HG03066 (cell line): ENCODE measurements around the gene LRRC45.

Experiments used
- ATAC-seq: cut with Tn5 transposase; IDR thresholded peaks from one replicate; pipeline ENCODE4 v1.9.1; 2021; ENCODE audit warnings: low read depth; ENCODE audit not compliant: unreplicated experiment

Gene LRRC45

GRCh38 chr17:82049106-82049505 is 26.0 kb downstream of the LRRC45 start:
- no peak for ATAC-seq

DNA sequence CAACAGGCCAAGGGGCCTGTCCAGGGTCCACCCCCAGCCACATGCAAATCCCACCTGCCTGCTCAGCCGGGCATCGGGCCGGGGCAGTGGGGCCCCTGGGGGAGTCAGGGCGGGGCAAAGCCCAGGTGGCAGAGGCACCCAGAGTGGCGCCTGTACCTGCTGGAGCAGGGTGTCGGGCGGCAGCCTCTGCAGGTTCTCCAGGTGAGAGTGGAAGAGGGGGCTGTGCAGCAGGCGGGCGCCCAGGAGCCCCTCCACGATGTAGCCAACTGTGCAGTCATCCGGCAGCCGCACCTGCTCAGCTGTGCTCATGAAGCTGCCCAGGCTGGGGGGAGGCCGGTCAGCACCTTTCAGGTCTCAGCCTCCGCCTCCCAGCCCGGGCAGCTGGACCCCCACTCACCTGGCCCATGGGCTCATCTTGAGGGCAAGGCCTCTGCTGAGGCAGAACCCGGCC is 26.4 kb downstream of the LRRC45 start:
- ATAC-seq = no peak

- ATAC-seq = no peak
Measured at GRCh38 chr17:82050152-82050760, 27.2 kb downstream of the LRRC45 start.

DNA sequence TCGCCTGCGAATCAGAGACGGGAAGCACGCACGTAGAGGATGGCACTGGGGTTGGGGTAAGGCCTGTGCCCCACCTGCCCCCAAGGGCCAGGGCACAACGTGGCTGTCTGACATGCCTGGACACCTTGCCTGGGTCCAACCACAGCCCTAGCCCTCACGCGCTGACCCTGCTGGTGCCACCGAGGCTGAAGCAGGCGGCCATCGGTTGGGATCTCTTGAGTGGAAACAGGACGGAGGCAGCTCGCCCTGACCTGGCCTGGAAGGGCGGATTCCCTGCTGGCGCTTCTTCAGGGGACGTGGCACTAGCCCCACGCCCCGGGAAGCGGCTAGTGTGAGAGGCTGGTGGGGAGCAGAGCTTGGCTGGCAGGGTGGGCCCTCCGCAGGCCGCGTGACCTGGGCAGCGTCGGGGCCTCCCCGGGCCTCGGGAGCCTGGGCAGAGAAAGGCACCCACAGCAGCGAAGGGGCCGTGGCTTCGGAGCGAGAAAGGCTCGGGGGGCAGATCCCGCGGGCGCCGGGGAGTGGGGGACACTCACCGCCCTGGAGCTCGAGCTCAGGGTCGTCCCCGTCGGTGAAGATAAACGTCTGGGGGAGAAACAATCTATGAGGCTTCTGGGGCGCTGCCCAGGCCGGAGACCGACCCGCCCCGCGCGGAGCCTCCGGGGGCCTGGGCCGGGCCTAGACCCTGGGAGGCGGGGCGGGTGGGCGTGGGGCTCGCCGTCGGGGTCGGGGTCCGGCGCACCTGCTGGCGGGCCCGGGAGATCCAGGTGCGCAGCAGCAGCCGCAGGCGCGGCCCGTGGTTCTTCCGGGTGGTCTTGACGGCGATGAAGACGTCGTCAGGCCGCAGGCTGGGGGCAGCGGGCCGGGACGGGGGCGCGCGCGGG is 27.9 kb downstream of the LRRC45 start:
- no peak for ATAC-seq

GRCh38 chr17:82051776-82052637 is 28.9 kb downstream of the LRRC45 start, which contains the start of the genes GPS1 and RFNG:
GPS1 (plus strand) TSS chr17:82051898; CDS start chr17:82051932, 34 bp downstream.
RFNG (minus strand) TSS chr17:82051811; CDS start chr17:82051766, 45 bp downstream.
- no peak for ATAC-seq

DNA sequence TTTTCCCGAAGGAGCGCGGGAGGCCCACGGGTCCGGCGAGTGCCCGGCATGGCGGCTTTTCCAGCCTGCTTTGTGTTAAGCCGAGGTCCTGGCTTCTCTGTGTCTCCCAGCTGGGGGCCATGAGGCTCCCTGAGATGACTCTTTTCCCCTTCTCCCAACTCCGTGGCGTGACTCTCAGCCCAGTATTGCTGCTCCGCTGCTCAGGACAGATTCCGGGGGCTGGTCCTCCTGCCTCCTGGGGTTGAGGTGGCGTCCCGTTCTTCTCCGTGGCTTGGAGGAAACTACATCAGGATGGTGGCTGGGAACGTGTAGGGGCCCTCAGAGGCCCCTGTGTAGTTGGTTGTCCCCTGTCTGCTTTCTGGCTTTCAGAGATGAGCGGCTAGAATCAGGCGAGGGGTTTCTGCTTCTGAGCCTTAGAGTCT is 29.5 kb downstream of the LRRC45 start:
- no peak for ATAC-seq

DNA sequence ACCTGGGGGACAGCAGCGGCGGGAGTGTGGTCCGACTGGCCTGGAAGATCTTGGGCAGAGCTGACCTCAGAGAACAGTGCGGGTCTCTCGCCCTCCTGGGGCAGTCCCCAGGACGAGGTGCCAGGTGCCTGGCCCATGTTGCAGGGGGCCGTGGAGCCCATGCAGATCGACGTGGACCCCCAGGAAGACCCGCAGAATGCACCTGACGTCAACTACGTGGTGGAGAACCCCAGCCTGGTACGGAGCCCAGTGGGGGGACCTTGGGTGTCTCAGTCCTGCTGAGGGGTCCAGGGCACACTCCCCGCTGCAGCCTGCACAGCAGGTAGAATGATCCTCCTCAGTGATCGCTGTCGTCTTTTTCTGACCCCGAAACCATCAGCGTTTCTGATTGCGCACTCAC is 30.0 kb downstream of the LRRC45 start:
- no peak for ATAC-seq

DNA sequence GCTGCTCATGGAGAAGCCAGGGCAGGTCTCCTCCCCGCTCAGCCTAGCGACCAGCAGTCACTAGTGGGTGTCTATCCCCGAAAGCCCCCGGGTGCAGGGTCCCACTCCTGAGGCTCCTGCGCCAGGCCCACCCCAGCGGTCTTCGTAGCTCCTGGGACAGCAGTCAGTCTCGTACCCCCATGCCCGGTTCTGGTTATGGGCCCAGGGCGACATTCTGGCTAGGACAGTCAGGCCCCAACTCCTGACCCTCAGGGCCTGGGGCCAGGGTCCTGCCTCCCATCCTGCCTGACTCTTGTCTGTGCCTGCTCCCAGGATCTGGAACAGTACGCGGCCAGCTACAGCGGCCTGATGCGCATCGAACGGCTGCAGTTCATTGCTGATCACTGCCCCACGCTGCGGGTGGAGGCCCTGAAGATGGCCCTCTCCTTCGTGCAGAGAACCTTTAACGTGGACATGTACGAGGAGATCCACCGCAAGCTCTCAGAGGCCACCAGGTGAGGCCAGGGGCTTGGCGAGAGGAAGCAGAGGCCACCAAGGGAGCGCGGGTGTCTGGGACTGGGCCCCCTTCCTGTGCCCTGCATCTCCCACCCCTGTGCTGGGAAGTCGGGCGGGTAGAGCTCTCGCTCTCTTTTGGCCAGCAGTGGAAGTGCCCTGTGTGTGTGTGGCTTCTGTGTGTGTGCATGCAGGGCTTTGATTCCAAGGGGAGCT is 30.6 kb downstream of the LRRC45 start:
- ATAC-seq = no peak

DNA sequence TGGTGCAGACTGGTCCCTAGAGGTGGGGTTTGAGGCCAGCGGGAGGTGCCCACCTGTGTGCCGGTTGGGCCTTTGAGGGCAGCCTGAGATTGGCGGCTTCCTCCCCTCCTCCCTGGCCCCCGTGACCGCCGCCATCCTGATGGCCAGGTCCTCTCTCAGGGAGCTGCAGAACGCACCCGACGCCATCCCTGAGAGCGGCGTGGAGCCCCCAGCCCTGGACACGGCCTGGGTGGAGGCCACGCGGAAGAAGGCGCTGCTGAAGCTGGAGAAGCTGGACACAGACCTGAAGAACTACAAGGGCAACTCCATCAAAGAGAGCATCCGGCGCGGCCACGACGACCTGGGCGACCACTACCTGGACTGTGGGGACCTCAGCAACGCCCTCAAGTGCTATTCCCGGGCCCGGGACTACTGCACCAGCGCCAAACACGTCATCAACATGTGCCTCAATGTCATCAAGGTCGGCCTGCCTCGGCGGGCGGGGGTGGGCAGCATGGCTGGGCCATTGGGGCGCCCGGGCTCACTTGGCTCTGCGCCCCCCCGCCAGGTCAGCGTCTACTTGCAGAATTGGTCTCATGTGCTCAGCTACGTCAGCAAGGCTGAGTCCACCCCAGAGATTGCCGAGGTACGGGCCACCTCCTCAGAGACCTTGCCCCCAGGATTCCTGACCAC is 31.4 kb downstream of the LRRC45 start:
- no peak for ATAC-seq

- no peak for ATAC-seq
Measured at GRCh38 chr17:82055023-82055964, 32.2 kb downstream of the LRRC45 start.

- no peak for ATAC-seq
Measured at GRCh38 chr17:82055965-82056728, 33.0 kb downstream of the LRRC45 start.

DNA sequence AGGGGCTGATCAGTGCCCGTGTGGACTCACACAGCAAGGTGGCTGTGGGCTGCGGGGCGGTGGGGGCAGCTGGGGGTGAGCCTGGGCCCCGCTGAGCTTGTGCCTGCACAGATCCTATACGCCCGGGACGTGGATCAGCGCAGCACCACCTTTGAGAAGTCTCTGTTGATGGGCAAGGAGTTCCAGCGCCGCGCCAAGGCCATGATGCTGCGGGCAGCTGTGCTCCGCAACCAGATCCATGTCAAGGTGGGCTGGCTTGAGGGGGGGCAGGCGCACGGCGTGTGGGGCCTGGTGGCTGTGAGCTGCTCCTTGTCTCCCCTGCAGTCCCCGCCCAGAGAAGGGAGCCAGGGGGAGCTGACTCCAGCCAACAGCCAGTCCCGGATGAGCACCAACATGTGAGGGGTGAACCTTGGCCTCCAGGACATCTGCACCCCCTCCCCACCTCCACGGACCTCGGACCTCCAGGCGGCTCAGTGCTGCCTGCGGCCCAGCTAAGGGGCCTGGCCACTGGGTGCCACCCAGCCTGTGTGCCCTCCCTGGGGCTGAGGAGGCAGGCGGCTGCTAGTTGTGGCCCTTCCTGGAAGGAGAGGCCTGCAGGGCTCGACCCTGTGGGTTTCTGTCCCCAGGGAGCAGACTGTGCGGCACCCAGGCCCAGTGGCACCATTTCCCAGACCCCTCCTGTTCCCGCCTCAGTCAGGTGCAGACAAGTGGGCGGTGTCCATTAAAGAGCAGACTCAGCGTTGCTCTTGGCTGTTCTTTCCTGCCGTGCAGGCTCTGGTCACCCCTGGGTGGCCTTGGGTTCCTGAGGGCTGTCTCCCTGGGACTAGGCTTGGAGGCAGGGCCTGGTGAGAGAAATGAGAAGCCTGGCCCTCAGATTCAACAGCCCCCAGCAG is 33.9 kb downstream of the LRRC45 start:
- ATAC-seq = no peak

DNA sequence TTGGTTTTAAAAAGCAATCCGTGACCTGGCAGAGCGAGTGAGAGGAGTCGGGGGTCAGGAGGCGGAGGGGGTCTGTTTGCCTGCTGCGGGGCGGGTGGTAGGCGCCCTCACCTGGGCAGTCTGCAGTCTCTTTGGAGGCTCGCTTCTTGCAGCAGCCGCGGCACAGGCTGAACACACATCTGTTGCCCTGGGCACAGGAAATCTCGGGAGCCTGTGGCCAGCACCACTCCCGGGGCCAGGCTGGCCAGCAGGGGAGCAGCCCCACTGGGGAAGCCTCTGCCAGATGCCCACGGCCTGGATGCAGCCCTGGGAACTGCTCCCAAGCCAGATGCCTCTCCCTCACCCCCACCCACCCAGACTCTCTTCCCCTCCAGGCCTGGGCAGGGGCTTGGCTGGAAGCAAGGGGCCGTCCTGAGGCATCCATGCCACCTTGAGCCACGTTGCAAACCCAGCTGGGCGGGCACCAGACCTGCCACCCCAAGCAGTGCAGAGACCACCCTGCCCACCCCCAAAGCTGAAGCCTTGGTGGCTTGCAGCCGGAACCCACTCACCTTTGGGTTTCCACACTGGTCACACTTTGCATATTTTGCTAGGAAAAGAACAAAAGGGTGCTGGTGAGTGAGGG is 35.2 kb downstream of the LRRC45 start:
- ATAC-seq = no peak

- no peak for ATAC-seq
Measured at GRCh38 chr17:82058855-82059249, 35.7 kb downstream of the LRRC45 start.

DNA sequence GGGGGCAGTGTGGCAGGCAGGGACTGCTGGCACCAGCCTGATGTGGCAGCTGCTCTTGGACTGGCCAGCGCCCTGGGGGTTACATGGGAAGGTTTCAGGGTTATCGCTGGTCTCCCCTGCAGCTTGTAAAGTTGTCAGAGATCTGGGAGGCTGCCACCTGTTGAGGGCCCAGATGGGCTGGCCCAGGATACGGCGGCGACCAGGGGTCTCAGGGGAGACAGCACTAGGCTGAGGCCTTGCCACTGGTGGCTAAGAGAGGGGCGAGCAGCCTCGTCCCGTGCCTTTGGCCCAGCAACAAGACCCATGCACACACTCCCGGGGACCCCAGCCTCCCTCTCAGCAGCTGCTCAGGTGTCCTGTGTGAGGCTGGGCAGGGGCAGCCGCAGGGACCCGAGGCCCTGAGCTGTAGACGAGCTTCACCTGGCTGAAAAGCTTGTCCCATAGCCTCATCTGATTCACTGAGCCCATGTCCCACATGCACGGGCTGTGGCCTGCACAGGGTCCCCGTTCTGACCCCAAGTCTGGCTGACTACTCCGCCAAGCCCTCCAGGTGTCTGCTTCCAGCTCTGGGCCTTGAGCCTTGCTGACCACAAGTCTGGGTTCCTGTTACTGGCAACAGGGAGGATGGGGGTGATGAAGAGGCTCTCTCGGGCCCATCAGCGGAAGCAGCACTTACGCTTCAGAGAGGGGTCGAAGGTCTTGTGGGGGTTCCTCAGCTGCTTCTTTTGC is 36.3 kb downstream of the LRRC45 start:
- no peak for ATAC-seq

DNA sequence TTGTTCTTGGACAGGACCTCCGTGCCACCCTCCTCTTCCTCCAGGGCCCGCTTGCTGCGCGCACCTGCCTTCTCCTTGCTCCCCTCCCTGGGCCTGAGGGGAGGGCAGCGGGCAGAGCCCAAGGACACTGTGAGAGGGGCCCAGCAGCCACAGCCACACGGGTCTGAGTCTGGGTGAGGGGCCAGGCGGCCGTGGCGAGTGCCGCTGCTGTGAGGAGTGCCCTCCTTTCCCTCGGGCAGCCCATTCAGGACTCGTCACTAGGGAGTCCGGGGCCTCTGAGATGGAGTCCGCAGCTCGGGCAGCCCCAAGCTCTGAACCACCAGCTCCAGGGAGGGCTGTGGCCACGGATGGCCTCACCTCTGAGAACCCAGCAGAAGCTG is 36.9 kb downstream of the LRRC45 start:
- ATAC-seq = no peak
